HepG2 (cell line): Measurements from ENCODE around the gene METTL26. TPM values are rescaled to one million over a fixed set of nuclear protein-coding genes. Genes with fewer than 3 reads are reported as not detected.

Experiments used
- AHDC1 ChIP-seq: sonication (generic); formaldehyde crosslinking; IDR thresholded peaks from 2 replicates; pipeline ENCODE4 v1.5.1; 2020; ENCODE audit warnings: mild to moderate bottlenecking, missing genetic modification reagents, borderline replicate concordance
- ARID4A ChIP-seq: sonication (generic); formaldehyde crosslinking; IDR thresholded peaks from 2 replicates; pipeline ENCODE4 v1.5.0; 2020; ENCODE audit warnings: mild to moderate bottlenecking, missing genetic modification reagents, borderline replicate concordance
- DZIP1 ChIP-seq: sonication (generic); formaldehyde crosslinking; IDR thresholded peaks from 2 replicates; pipeline ENCODE4 v1.5.0; 2020; ENCODE audit warnings: mild to moderate bottlenecking, missing genetic modification reagents
- ELF3 ChIP-seq: IDR thresholded peaks from 2 replicates; pipeline ENCODE4 v1.6.1; 2016; ENCODE audit warnings: missing genetic modification reagents, missing compliant biosample characterization
- HDAC2 ChIP-seq: sonication (generic); formaldehyde crosslinking; IDR thresholded peaks from 2 replicates; pipeline ENCODE4 v1.4.0; 2020; ENCODE audit warnings: missing genetic modification reagents
- NONO ChIP-seq, 2 experiments: fragments of 450-650 bp in 1 of 2; sonication (generic) in 1 of 2; formaldehyde crosslinking in 1 of 2; IDR thresholded peaks in 1 of 2; conservative IDR thresholded peaks in 1 of 2; 2 replicates each; pipeline versions ENCODE4 v1.6.1 to v1.8.0; 2017 to 2022; ENCODE audit warnings: mild to moderate bottlenecking in 1 of 2, missing genetic modification reagents in 1 of 2, moderate library complexity in 1 of 2
- PAF1 ChIP-seq: IDR thresholded peaks from 2 replicates; pipeline ENCODE4 v1.6.1; 2016; ENCODE audit warnings: missing genetic modification reagents, missing compliant biosample characterization
- PBX3 ChIP-seq: sonication (generic); formaldehyde crosslinking; IDR thresholded peaks from 2 replicates; pipeline ENCODE4 v1.8.1; 2023; ENCODE audit warnings: missing genetic modification reagents, inconsistent platforms, borderline replicate concordance
- ZBTB39 ChIP-seq: sonication (generic); formaldehyde crosslinking; IDR thresholded peaks from 2 replicates; pipeline ENCODE4 v1.5.0; 2020; ENCODE audit warnings: missing genetic modification reagents
- polyA plus RNA-seq, 8 experiments: library from polyadenylated mRNA; depleted of rRNA in 3 of 8; stranded (reverse) in 7 of 8; unstranded in 1 of 8; fragments of >200 nt; fragmentation: Illumina TruSeq in 4 of 8; extraction: Trizol in 4 of 8; gene quantifications; 2 replicates each; pipeline versions ENCODE4 v1.2.1 to v1.2.3, GENCODE V29; 2011 to 2016; ENCODE audit warnings: low read depth in 4 of 8, missing spikeins in 1 of 8, mixed read lengths in 1 of 8; ENCODE audit not compliant: insufficient read depth in 1 of 8
- total RNA-seq, 5 experiments: library from RNA; depleted of rRNA; stranded (reverse); fragments of >200 nt; fragmentation: Illumina TruSeq; extraction: Trizol; gene quantifications; 2 replicates each; pipeline ENCODE4 v1.2.3, GENCODE V29; 2016; ENCODE audit warnings: low read depth in 1 of 5

METTL26 gene
- total and polyA plus RNA-seq, 2 of the 13 experiments (the other 11 are each of a cell fraction or from before 2014, with no cell fraction given): 65.5 to 70.1 TPM

- TF ChIP-seq ZBTB39 (CRISPR knock-in tag) (no peak), ELF3 (CRISPR knock-in tag) (no peak), PBX3 (CRISPR knock-in tag) (no peak), NONO (IDR thresholded peaks at IDR 0.05) (no peak), NONO (CRISPR knock-in tag; conservative IDR thresholded peaks at IDR 0.05) (no peak), PAF1 (CRISPR knock-in tag) (no peak), DZIP1 (0 out of 2 replicates have a peak, but pooled peaks have one; percentile 20), HDAC2 (CRISPR knock-in tag) (peak; percentile 25; the same call in 1 of the 2 replicates), AHDC1 (CRISPR knock-in tag) (0 out of 2 replicates have a peak, but pooled peaks have one; percentile 15), ARID4A (CRISPR knock-in tag) (0 out of 2 replicates have a peak, but pooled peaks have one; percentile 61)
Observed at GRCh38 chr16:680967-681745, 45.1 kb upstream of the METTL26 start (continued).
